ENCODE results near the gene ZC3H4. TPM values are rescaled to one million over a fixed set of nuclear protein-coding genes. Genes with fewer than 3 reads are reported as not detected.

The ZC3H4 gene
- total RNA-seq, 1 experiment from 2014 or later, result 105 TPM

DNA sequence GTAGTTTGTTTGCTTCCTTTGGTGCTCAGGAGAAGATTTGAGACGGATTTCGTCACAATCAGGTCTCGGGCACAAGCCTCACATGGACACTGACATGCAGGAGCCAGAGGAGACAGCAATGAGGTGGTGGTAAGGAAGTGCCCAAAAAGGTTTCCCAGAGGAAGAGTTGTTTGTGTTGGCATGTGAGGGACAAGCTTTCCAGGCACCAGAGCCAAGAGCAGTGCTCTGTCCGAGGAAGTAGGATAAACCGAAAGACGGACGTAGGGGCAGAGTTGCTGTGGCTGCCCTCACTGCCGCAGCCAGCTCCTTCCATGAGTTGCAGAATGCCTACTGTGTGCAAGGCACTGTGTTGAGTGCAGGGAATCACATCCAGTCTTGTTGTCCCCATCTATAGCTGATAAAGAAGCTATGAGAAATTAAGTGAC is 44.8 kb upstream of the ZC3H4 start:
- Histone ChIP-seq H3K23ac (ENCODE audit: insufficient read length, low read depth, low read length) (no peak overlapping the region), H3K14ac (ENCODE audit: insufficient read depth, low read length) (peak overlapping the region; percentile 18; the same call in 1 of the 2 replicates), H3K18ac (ENCODE audit: insufficient read length, low read depth, low read length) (peak overlapping the region; percentile 8), H2AK5ac (ENCODE audit: insufficient read length, low read length) (no peak overlapping the region), H2BK20ac (ENCODE audit: low read depth, low read length, poor library complexity, severe bottlenecking) (no peak overlapping the region), H3K4ac (ENCODE audit: low read depth, low read length) (no peak overlapping the region), H3K9me3 (ENCODE audit: control insufficient read depth, low read depth, low read length) (no peaks in the 10 kb centered on the region), H4K8ac (replicated peaks; ENCODE audit: insufficient read length, low read depth, low read length) (no peak overlapping the region), H3K9ac (ENCODE audit: extremely low read depth, insufficient read length, low read length) (no peak overlapping the region), H4K5ac (ENCODE audit: insufficient read length, low read depth, low read length) (no peak overlapping the region), H3K27ac (ENCODE audit: insufficient read length, low read depth, low read length) (peak overlapping the region; percentile 86), H3K79me1 (ENCODE audit: insufficient read depth, low read depth, low read length, poor library complexity, severe bottlenecking) (peaks cover 5% of the 10 kb centered on the region), H2BK5ac (ENCODE audit: insufficient read length, low read length) (peak overlapping the region; percentile 7), H3K56ac (ENCODE audit: insufficient read length, low read depth, low read length) (no peak overlapping the region), H3K27me3 (ENCODE audit: insufficient read depth, low read length) (no peaks in the 10 kb centered on the region), H2BK120ac (ENCODE audit: low read depth, low read length, poor library complexity, severe bottlenecking) (no peak overlapping the region), H4K91ac (ENCODE audit: insufficient read length, low read depth, low read length) (no peak overlapping the region), H3K23me2 (ENCODE audit: insufficient read length, low read depth, low read length, poor library complexity, severe bottlenecking) (no peaks in the 10 kb centered on the region), H2AFZ (ENCODE audit: low read length) (no peak overlapping the region), H3K4me1 (ENCODE audit: insufficient read depth, low read length) (peaks cover 8% of the 10 kb centered on the region), H3K4me2 (ENCODE audit: insufficient read depth, insufficient read length, low read length) (peak overlapping the region; percentile 37), H3T11ph (ENCODE audit: low read length) (no peak overlapping the region), H2BK12ac (ENCODE audit: insufficient read length, low read depth, low read length) (peak overlapping the region; percentile 35), H2BK15ac (ENCODE audit: low read depth, low read length) (no peak overlapping the region), H4K20me1 (ENCODE audit: control insufficient read depth, insufficient read depth, insufficient read length) (no peaks in the 10 kb centered on the region), H3K79me2 (ENCODE audit: insufficient read depth, low read length) (peaks cover 5% of the 10 kb centered on the region; the same call in 1 of the 2 replicates)
- DNase-seq, result no peak
- Mint-ChIP-seq H3K4me3 (peak overlapping the region; percentile 8 to 49; a peak in 3 of 5 replicates), H3K36me3 (ENCODE audit: insufficient read depth in 1 of 3, low read depth in 3 of 3) (peaks cover 35 to 79% (median 61%) of the 10 kb centered on the region in 3 experiments), H3K4me1 (peaks cover 36 to 39% of the 10 kb centered on the region in 2 experiments), H3K27me3 (ENCODE audit: low read depth) (no peaks in the 10 kb centered on the region), H3K9me3 (peaks cover 0 to 4% of the 10 kb centered on the region in 2 experiments; a peak in 2 of 5 replicates), H3K27ac (peak overlapping the region; percentile 87 to 98 (median 98))
- TF ChIP-seq, protein P1, sequence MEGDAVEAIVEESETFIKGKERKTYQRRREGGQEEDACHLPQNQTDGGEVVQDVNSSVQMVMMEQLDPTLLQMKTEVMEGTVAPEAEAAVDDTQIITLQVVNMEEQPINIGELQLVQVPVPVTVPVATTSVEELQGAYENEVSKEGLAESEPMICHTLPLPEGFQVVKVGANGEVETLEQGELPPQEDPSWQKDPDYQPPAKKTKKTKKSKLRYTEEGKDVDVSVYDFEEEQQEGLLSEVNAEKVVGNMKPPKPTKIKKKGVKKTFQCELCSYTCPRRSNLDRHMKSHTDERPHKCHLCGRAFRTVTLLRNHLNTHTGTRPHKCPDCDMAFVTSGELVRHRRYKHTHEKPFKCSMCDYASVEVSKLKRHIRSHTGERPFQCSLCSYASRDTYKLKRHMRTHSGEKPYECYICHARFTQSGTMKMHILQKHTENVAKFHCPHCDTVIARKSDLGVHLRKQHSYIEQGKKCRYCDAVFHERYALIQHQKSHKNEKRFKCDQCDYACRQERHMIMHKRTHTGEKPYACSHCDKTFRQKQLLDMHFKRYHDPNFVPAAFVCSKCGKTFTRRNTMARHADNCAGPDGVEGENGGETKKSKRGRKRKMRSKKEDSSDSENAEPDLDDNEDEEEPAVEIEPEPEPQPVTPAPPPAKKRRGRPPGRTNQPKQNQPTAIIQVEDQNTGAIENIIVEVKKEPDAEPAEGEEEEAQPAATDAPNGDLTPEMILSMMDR (conservative IDR thresholded peaks at IDR 0.05), result no peak
- WGBS (ENCODE audit: extremely low coverage, insufficient read length, low lambda C conversion rate), result no CpG with 5 or more reads among the region's 8 CpGs

Measured in H9 (cell line).